SKM-1 treated with dmso at 0.1 percent for 144 hours (cell line): ENCODE measurements around the gene DNLZ.
"Not testable (repeated sequence)": the region's sequence is repeated elsewhere in the genome, so short reads cannot be mapped to it uniquely, and the experiment has no call there.

Experiments used
- DNase-seq: peaks from one replicate; lab custom pipeline; 2025; ENCODE audit not compliant: unreplicated experiment; lab: John Stamatoyannopoulos, UW

DNLZ gene

GRCh38 chr9:136320972-136321371, 42.6 kb downstream of the DNLZ start:
- not testable (repeated sequence) for DNase-seq

DNA sequence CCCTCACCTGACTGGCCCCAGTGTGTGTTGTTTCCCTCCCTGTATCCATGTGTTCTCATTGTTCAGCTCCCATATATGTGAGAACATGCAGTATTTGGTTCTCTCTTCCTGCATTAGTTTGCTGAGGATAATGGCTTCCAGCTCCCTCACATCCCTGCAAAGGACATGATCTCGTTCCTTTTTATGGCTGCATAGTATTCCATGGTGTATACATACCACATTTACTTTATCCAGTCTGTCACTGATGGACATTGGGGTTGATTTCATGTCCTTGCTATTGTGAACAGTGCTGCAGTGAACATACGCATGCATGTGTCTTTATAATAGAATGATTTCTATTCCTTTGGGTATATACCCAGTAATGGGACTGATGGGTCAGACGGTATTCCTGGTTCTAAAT, 43.6 kb downstream of the DNLZ start:
- DNase-seq, result not testable (repeated sequence)

DNA sequence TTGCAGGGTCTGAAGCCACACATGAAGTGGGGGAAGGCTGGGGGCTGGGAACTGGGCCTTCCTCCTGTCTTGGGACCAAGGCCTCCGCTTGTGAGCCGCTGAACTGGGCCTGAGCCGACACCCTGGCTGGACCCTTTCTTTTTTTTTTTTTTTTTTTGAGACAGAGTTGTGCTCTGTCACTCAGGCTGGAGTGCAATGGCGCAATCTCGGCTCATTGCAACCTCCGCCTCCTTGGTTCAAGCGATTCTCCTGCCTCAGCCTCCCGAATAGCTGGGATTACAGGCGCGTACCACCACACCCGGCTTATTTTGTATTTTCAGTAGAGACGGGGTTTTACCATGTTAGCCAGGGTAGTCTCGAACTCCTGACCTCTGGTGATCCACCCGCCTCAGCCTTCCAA, 44.3 kb downstream of the DNLZ start:
- DNase-seq, result not testable (repeated sequence)

GRCh38 chr9:136318776-136319241, 44.7 kb downstream of the DNLZ start:
- DNase-seq, result no peak

DNA sequence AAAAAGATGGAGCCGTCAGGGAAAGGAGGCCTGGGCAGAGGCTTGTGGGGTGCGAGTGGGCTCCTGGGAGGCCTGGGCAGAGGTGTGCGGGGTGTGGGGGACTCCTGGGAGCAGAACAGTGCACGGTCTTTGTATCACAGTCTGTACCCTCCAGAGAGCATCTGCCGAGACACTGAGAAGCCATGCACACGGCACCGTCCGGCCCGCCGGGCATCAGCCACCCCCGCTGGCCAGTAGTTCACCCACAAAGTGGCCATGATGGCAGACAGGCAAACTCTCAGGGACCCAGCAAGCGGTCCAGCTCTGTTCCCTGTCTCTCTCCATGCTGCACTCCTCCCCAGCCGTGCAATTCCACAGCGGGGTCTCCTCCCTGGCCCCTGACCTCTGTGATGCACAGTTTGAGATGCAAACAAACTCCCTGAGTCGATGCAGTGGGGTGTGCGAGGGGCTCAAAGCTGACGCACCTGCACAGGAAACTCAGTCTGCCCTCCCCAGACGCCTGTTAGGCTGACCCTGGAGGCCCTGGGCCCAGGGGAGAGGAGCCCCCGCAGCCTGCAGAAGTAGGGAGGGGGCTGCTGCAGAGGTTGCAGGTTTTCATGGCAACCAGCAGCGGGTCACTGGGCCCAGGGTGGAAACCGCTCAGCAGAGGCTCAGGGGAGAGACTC, 45.3 kb downstream of the DNLZ start:
- DNase-seq, result no peak

DNA sequence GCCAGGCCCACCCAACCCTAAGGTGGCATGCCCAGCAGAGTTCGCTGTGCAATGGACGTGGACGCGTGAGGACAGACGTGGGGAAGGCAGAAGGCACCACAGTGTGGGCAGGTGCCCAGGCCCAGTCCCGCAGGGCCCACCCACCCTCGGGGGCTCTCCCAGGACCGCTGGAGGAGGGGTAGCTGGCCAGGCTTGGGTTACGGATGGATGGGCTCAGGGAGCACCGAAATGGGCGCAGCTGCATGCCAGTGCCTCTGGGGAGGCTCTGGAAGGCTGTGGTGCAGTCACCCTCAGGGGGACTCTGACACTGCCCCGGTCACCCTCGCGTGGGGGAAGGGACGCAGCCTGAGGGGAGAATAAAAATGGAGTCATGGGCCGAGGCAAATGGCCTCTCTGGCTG, 45.8 kb downstream of the DNLZ start:
- no peak for DNase-seq

GRCh38 chr9:136316896-136317676, 46.5 kb downstream of the DNLZ start:
- no peak for DNase-seq

DNA sequence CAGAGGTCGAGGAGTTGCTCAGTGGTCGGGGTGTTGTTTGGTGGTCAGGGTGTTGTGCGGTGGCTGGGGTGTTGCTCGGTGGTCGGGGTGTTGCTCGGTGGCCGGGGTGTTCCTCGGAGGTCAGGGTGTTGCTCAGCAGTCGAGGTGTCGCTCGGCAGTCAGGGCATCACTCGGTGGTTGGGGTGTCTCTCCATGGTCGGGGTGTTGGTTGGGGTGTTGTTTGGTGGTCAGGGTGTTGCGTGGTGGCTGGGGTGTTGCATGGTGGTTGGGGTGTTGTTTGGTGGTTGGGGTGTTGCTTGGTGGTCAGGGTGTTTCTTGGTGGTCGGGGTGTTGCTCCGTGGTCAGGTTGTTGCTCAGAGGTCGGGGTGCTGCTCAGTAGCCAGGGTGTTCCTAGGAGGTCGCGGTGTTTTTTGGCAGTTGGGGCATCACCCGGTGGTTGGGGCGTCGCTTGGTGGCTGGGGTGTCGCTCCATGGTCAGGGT, 47.2 kb downstream of the DNLZ start:
- DNase-seq, result no peak

- no peak for DNase-seq
These were observed 48.6 kb downstream of the DNLZ start for GRCh38 chr9:136314944-136315343.

DNA sequence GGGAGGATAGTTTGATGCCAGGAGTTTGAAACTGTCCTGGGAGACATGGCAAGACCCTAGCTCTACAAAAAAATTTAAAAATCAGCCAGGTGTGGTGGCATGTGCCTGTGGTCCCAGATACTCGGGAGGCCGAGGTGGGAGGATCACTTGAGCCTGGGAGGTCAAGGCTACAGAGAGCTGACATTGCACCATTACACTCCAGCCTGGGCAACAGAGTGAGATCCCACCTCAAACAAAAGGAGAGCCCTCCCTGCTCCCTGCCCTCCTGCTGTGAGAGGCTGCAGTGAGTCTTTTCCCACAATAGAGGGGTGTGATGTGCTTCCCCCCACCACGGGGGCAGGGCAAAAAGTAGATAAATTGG, 49.5 kb downstream of the DNLZ start:
- no peak for DNase-seq

GRCh38 chr9:136313111-136314055, 50.2 kb downstream of the DNLZ start:
- no peak for DNase-seq

DNA sequence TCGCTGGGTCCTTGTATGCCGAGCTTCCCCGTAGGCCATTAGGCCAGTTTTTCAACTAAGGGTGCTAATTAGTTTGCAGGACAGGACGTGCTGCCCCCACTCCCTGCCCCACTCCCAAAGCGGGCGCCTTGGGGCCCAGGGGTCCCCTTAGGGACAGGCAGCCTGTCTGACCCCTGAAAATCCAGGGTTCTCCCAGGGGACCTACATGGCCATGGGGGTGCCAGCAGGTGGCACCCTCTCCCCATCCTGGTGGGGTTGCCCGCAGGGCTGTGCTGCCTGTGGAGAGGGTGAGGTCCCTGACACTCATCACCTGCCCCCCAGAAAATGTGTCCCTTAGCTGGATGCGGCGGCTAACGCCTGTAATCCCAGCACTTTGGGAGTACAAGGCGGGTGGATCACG, 51.1 kb downstream of the DNLZ start:
- peak; percentile 21 for DNase-seq

GRCh38 chr9:136312009-136312375, 51.6 kb downstream of the DNLZ start:
- DNase-seq, result no peak

DNA sequence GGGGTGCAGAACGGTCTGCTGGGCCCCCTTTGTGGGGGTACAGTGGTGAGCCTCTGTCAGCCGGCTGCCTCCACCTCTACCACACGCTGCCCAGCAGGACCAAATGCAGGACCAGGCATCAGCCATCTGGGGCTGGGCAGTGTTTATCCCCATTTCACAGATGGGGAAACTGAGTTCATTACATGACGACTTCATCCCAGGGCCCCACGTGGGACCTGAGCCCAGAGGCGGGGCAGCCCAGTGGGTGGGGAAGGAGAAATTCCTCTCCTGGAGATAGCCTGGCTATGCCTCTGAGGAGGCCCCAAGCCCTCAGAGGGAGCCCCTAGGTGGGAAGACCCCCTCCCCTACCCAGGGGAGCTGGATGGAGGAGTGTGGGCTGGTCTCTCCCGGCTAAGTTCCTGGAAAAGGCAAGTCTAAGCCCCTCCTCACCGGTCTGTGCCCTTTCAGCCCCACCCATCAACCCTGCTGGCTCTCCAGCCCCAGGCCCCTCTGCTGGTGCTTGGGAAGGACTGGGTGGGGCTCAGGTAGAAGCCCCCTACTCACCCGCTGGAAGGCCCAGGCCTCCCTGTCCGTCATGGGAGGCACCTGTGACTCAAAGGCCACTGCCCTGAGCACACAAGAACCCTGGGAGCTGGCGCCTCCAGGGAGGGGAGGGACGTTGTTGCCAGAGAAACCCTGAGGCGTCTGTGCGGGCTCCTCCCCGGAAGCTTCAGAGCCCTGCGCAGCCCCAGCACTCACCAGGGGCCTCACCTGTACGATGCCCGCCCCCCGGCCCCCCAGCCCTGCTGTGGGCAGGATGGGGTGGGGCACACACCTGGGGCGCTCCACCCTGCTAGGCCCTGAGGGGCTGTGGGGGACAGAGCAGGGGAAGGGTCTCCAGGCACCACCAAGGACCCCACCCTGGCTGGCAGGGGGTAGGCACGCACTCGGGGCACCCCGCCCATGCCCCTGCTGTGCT, 52.2 kb downstream of the DNLZ start:
- DNase-seq, result no peak

DNA sequence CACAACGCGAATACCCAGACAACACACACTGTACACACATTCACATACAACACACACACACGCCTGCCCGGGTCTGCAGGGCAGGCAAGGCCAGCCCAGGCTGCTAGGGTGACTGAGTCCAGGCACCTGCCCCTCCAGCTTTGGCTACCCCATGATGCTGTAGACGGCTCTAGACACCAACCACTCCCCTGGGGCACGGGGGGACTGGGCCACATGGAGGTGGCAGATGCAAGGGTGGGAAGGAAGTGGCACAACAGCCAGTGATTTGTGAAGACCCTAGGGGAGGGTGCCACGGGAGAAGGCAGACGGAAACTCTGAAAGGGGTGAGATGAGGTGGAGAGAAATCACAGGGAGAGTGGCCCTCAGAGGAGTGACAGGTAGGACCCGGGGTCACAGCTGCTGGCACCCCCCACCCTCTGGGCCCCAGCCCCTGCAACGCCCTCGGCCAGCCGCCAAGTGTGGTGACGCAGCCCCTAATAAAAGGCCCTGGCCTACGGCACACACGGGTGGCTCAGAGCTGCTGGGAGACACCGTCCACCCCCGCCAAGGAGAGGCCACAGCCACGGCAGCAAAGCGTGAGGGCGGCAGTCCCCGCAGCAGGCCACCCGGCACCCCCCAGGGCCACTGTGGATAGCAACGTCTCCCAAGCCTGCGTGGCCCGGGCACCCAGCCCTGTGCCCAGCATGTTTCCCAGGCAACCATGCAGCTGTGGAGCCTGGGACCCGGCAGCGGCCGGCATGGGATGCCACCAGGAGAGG, 53.1 kb downstream of the DNLZ start:
- no peak for DNase-seq

GRCh38 chr9:136309806-136310220, 53.7 kb downstream of the DNLZ start:
- DNase-seq, result no peak
